VCaP (cell line): Measurements from ENCODE around the gene HOMER2.

ENCODE experiments used
- H3K27ac ChIP-seq: fragments of 450-650 bp; 2 replicates; pipeline ENCODE4 v1.5.1; 2017
- TF ChIP-seq, protein P1 (sequence below): fragments of 450-650 bp; conservative IDR thresholded peaks from 2 replicates; pipeline ENCODE4 v1.5.1; 2017; ENCODE audit warnings: mild to moderate bottlenecking, moderate library complexity

HOMER2 gene

DNA sequence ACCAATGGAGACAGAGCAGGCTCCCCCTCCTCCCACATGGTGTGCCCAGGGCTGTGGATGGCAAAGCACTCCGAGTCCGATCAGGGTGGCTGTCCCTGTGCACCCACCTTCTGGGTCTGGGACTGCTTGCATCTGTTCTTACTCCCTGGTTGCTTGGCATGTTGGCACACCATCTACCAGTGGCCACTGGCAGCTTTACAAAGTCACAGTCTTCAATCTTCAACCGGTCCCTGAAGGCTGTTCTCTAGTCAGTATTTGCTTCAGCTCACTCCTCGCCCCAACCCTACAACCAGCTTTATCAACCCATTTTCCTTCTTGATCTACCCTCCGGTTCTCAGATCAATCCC is 14.8 kb downstream of the HOMER2 start:
- TF ChIP-seq, protein P1, sequence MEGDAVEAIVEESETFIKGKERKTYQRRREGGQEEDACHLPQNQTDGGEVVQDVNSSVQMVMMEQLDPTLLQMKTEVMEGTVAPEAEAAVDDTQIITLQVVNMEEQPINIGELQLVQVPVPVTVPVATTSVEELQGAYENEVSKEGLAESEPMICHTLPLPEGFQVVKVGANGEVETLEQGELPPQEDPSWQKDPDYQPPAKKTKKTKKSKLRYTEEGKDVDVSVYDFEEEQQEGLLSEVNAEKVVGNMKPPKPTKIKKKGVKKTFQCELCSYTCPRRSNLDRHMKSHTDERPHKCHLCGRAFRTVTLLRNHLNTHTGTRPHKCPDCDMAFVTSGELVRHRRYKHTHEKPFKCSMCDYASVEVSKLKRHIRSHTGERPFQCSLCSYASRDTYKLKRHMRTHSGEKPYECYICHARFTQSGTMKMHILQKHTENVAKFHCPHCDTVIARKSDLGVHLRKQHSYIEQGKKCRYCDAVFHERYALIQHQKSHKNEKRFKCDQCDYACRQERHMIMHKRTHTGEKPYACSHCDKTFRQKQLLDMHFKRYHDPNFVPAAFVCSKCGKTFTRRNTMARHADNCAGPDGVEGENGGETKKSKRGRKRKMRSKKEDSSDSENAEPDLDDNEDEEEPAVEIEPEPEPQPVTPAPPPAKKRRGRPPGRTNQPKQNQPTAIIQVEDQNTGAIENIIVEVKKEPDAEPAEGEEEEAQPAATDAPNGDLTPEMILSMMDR: no peak
- H3K27ac ChIP-seq: no peak overlapping the region

DNA sequence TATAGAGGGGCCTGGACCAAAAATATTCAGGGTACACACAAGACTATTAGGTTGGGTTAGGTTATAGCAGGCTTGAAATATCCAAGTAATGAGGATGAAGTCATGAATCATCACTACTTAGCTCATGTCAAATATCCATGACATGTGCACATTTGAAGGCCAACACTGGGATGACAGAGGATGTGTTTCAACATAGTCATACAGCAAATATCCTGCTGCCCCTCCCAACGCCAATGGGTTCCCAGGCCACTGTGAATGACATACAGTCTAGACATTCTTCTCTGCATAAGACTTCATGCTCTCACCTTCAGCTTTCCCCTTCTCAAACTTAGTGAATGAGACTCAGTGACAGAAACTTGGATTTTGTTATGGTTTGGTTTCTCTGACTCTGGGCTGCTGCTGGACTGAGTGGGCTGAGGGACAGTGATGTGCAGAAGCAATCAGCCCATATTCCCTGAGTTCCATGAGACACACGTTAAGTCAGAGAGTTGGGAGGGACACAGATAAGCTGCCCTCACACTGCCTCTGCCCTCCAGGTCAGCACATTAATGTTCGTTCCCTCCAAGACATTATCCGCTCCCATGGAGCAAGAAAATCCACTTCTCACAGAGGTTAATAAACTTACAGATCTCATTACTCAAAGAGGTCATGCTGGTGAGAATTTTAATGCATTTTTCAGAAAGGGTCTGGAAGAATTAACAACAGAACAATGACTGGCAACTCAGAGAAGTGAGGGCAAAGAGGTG is 15.4 kb downstream of the HOMER2 start:
- peak overlapping the region; percentile 50 for H3K27ac ChIP-seq
- TF ChIP-seq, protein P1: no peak

DNA sequence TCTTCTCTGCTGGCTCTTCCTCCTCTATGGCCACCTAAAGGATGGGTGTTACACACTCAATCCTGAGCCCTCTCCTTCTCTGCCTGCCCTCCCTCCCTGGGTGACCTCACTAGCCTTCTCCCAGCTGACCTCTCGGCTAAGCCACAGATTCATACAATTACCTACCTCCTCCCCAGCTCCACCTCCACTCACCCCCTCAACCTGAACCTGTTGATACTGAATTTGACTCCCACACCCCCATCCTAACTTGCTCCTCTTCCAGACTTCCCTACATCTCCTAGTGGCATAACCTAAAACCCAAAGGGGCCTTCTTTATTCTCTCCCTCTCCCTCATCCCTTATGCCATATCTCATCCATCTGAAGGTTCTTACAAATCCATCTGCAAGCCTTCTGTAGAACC is 17.1 kb downstream of the HOMER2 start:
- TF ChIP-seq, protein P1: no peak
- peak overlapping the region; percentile 50 for H3K27ac ChIP-seq

DNA sequence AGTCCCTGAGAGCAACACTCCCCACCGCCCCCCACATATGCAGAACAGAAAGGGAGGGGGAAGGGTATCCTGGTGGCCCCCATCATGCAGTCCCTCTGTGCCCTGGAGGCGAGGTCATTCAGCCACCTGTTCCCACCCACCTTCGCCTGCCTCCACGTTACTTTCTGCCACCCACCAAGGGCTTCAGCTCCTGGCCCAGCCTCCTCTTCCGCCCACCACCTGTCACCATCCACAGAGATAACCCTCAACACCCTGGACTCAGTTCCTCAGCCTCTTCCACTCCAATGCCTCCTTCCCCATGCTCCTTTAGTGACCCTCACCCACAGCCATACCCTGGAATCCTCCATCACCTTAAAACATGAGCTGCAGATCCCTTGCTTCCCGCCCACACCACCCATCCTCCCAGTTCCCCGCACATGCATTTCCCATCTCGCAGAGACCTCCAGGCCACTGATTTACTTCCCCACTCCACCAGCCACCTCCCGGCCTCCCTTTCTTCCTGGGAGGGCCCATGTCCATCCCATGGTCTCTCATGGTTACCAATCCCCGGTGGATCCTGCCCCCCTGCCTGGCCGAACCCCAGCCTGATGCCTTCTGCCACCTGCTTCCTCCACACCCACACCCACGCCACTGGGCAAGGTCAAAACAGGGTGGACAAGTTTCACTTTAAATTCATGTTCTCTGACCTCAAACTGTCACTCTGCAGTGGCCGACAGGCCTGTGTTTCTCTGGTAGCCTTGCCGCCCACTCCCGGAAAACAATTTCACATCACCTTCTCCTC is 18.2 kb downstream of the HOMER2 start:
- H3K27ac ChIP-seq: peak overlapping the region; percentile 7; the same call in 1 of the 2 replicates
- TF ChIP-seq, protein P1: no peak

DNA sequence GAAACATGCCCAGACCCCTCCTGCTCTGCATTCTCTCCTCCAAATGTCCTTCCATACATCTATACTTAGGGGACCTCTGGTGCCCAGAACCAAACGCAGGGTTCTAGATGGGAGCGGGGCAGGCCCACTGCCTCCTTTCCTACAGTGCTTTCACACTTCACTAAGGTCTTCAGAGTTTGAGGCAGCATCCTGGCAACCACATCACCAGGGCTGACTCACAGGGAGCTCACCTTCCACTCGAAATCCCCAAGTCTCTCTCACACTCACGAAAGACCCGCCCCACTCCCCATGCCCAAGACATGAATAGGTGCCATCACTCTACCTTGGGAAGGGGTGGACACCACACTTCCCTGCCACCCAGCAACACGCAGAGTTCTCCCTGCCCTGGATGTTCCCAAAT is 18.9 kb downstream of the HOMER2 start:
- TF ChIP-seq, protein P1: no peak
- H3K27ac ChIP-seq: no peak overlapping the region; the same call in 1 of the 2 replicates

DNA sequence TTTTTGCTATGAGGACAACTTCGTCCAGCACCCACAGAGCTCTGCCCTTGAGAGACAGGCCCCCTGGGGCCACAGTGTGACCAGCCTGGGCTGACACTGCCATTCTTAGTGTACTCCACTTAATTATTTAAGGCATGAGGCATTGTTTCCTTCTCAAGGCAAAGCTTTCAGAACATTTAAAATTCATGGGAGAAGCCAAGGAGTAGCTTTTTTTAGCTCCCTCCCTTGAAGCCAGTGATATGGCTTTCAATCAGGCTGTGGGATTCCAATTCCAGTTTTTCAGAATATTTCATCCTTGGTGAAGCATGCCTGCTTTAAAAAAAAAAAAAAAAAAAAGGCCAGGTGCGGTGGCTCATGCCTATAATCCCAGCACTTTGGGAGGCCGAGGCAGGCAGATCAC is 21.3 kb downstream of the HOMER2 start:
- 0 out of 2 replicates have a peak overlapping the region, but pooled peaks have one; percentile 10 for H3K27ac ChIP-seq
- TF ChIP-seq, protein P1: no peak

DNA sequence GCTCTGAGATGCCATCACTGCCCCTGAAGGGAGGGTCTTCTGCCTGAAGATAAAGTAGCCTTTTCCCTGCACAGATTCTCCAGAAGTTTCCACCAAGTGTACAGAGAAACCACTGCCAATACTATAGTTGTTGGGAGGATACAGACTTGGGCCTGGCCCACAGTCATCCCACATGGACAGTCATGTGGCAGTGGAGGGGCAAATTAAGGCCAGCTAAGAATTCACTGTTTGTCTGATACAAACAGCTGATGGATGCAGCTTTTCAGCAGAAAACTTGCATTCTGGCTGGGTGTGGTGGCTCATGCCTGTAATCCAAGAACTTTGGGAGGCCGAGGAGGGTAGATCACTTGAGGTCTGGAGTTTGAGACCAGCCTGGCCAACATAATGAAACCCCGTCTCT is 22.1 kb downstream of the HOMER2 start:
- TF ChIP-seq, protein P1: no peak
- H3K27ac ChIP-seq: peak overlapping the region; percentile 10; the same call in 1 of the 2 replicates
